HG02938 (cell line): Measurements from ENCODE around the gene CCDC15.
"Not testable (repeated sequence)": the region's sequence is repeated elsewhere in the genome, so short reads cannot be mapped to it uniquely, and the experiment has no call there.

ENCODE experiments used
- ATAC-seq: cut with Tn5 transposase; IDR thresholded peaks from one replicate; pipeline ENCODE4 v1.9.1; 2021; ENCODE audit warnings: mild to moderate bottlenecking, moderate library complexity; ENCODE audit not compliant: unreplicated experiment

CCDC15 gene

GRCh38 chr11:124988063-124988462 is 34.1 kb downstream of the CCDC15 start:
- ATAC-seq: no peak

- ATAC-seq: no peak
These were observed 47.2 kb downstream of the CCDC15 start for GRCh38 chr11:125001079-125001778.

GRCh38 chr11:125001849-125002248 is 47.8 kb downstream of the CCDC15 start:
- ATAC-seq: no peak

- no peak for ATAC-seq
These were observed 51.5 kb downstream of the CCDC15 start for GRCh38 chr11:125005491-125005890.

- no peak for ATAC-seq
These were observed 62.4 kb downstream of the CCDC15 start for GRCh38 chr11:125016413-125016812.

- ATAC-seq: no peak
These were observed 66.3 kb downstream of the CCDC15 start for GRCh38 chr11:125020342-125020741.

GRCh38 chr11:125022551-125022950 is 68.5 kb downstream of the CCDC15 start:
- ATAC-seq: no peak

- ATAC-seq: no peak
These were observed 72.0 kb downstream of the CCDC15 start for GRCh38 chr11:125025968-125026367.

GRCh38 chr11:125029431-125029830 is 75.4 kb downstream of the CCDC15 start:
- not testable (repeated sequence) for ATAC-seq

GRCh38 chr11:125036933-125037332 is 82.9 kb downstream of the CCDC15 start:
- no peak for ATAC-seq

- ATAC-seq: no peak
These were observed 95.3 kb downstream of the CCDC15 start for GRCh38 chr11:125049164-125049792.

GRCh38 chr11:125052047-125052446 is 98.0 kb downstream of the CCDC15 start:
- no peak for ATAC-seq

GRCh38 chr11:125053167-125053566 is 99.2 kb downstream of the CCDC15 start:
- no peak for ATAC-seq

- no peak for ATAC-seq
These were observed 101.2 kb downstream of the CCDC15 start for GRCh38 chr11:125055107-125055715.

GRCh38 chr11:125056111-125056510 is 102.1 kb downstream of the CCDC15 start:
- not testable (repeated sequence) for ATAC-seq

GRCh38 chr11:125056931-125057692 is 103.1 kb downstream of the CCDC15 start:
- ATAC-seq: no peak

- no peak for ATAC-seq
These were observed 103.7 kb downstream of the CCDC15 start for GRCh38 chr11:125057693-125058016.

- no peak for ATAC-seq
These were observed 107.3 kb downstream of the CCDC15 start for GRCh38 chr11:125061281-125061680.

- ATAC-seq: peak; percentile 3
These were observed 108.4 kb downstream of the CCDC15 start for GRCh38 chr11:125062218-125062930.

- ATAC-seq: peak; percentile 88
These were observed 109.0 kb downstream of the CCDC15 start, which contains the start of gene SLC37A2 for GRCh38 chr11:125062931-125063428. Gene SLC37A2, plus strand, starts transcription at chr11:125063305. Its CDS starts 63 bp downstream, at chr11:125063368.
